Fibroblast of the aortic adventitia (primary cell): Measurements from ENCODE around the gene SLC45A3. TPM values are rescaled to one million over a fixed set of nuclear protein-coding genes. Genes with fewer than 3 reads are reported as not detected.

Source experiments
- DNase-seq: peaks from one replicate; pipeline ENCODE4 v3.0.0-alpha.2; 2010; ENCODE audit warnings: low read depth
- H3K4me3 ChIP-seq: 2 replicates; pipeline ENCODE4 v1.5.1; 2011; ENCODE audit warnings: low read depth, mild to moderate bottlenecking, control low read depth, low read length, moderate library complexity
- total RNA-seq: library from RNA; depleted of rRNA; stranded (reverse); fragments of >200 nt; gene quantifications from 2 replicates; pipeline ENCODE4 v1.2.3, GENCODE V29; 2012; ENCODE audit warnings: low replicate concordance
- TF ChIP-seq, protein P1 (sequence below): IDR thresholded peaks from 2 replicates; pipeline ENCODE4 v1.5.1; 2011; ENCODE audit warnings: mild to moderate bottlenecking, low read length, control low read depth, inconsistent platforms; ENCODE audit not compliant: insufficient read depth

The SLC45A3 gene
- total RNA-seq, 1 donor: 1.7 TPM

DNA sequence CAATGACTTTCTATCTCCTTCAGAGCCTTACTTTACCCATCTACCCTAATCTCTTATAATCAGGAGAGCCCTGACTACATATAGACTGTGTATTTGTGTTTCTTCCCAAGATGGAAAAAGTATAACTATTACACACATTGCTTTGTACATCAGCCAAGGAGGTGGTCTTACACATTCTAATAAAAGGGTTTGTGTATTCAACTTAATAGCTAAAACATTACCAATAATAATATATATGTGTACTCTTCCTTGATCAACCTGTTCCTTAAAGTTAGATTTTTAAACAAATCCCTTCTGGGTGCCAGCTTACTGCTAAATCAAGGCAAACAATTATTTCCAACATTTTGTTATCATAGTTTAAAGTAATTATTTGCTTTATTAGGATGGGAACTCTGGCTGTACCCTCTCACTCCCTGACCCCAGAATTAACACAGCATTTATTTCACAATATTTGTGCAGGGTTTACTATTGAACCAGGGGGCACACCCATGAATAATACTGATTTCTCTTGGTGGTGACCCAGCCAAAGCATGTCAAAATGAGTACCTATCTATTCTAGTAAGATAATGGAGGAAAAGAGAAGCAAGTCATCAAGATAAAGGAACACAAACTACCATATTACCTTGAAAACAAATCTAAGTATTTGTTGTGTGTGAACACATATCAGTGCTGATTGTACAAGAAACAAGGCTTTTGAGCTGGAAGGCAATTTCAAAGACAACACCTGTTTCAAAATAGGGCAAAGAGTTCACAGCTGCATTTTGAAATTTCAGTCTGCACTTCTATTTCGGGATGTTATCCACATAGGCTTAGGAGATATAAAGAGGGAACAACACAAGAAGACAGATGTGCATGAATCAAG is 30.1 kb upstream of the SLC45A3 start:
- no peak overlapping the region for H3K4me3 ChIP-seq
- TF ChIP-seq, protein P1, sequence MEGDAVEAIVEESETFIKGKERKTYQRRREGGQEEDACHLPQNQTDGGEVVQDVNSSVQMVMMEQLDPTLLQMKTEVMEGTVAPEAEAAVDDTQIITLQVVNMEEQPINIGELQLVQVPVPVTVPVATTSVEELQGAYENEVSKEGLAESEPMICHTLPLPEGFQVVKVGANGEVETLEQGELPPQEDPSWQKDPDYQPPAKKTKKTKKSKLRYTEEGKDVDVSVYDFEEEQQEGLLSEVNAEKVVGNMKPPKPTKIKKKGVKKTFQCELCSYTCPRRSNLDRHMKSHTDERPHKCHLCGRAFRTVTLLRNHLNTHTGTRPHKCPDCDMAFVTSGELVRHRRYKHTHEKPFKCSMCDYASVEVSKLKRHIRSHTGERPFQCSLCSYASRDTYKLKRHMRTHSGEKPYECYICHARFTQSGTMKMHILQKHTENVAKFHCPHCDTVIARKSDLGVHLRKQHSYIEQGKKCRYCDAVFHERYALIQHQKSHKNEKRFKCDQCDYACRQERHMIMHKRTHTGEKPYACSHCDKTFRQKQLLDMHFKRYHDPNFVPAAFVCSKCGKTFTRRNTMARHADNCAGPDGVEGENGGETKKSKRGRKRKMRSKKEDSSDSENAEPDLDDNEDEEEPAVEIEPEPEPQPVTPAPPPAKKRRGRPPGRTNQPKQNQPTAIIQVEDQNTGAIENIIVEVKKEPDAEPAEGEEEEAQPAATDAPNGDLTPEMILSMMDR: no peak
- DNase-seq: no peak

DNA sequence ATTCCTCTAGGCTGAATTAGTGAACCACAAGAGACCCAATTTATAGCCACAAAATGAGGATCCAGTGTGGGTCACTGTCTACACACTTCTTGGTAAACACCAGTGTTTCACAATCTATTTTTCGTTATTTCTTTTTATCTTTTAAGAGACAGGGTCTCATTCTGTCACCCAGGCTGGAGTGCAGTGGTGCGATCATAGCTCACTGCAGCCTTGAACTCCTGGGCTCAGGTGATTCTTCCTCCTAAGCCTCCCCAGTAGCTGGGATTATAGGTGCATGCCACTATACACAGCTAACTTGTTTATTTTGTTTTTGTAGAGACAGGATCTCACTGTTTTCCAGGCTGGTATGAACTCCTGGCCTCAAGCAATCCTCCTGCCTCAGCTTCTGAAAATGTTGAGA is 29.3 kb upstream of the SLC45A3 start:
- TF ChIP-seq, protein P1: no peak
- DNase-seq: no peak
- no peak overlapping the region for H3K4me3 ChIP-seq

DNA sequence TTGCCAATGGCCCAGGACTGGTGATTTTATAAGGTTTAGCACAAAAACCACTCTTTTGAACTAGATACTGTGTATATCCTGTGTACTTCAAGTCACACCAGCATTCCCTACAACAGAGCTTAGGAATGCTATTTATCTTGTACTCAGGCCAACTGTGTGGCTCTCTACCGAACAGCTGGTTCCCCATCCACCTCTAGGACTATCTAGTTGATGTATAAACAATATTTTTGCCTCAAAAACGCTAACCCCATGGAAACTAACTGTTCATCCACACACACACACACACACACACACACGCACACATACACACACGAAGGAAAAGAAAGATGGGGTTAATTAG is 28.7 kb upstream of the SLC45A3 start:
- no peak overlapping the region for H3K4me3 ChIP-seq
- TF ChIP-seq, protein P1: no peak
- peak; percentile 71 for DNase-seq

DNA sequence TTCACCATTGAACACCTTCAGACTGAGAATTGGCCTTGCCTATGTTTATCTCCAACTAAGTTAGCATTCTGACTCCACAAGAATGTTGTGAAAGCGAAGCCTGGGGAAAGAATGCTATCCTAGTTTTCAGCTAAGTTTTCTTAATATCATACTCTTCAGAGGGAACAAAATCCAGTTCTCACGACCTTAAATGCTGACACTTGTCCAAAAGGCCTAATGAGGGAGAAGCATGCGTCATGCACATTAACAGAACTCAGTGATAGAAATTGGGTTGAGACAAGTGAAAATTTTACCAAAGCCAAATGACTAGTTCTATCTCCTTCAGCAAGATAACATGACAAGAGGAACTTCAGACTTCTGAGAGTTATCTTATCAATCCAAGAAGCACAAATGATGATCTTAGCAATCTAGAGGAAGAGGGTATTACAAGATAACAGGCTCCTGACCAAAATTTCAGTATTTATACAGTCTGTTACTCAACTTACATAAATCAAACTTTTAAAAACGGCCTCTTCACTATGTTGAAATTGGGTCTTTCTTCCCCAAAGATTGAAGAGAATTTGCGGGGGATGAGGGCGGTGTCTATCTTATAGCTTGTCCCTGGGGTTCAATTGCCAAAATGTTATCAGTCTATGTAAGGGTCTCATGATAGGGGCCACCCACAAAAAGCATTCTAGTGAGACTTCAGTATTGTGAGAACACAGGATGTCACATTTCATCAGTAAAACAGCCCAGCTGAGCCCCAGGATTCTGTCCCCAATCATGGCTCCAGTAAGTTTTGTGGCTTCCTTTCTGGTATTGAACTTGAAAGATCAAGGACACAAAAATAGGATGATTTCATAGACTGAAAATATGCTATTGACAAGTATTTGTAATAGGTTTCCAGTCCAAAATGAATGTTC is 26.5 kb upstream of the SLC45A3 start:
- H3K4me3 ChIP-seq: no peak overlapping the region
- TF ChIP-seq, protein P1: no peak
- DNase-seq: peak; percentile 35

DNA sequence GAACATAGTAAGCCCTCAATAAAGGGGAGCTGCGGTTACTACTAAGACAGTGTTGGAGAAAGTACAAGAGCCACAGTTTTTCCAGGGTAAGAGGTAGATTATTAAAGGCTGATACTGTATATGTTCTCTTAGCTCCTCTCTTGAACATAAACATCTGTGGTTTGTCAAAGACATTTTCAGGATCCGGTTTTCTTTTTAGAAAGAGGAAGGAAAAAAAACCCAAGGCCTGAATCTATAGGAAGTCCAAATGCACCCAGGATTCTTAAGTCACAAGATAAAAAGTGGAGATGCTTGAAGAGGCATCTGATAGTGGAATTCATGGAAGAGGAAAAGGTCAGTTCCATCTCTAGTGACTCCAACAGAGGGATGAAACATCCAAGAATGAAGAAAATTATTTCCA is 24.6 kb upstream of the SLC45A3 start:
- DNase-seq: no peak
- no peak overlapping the region for H3K4me3 ChIP-seq
- TF ChIP-seq, protein P1: no peak

DNA sequence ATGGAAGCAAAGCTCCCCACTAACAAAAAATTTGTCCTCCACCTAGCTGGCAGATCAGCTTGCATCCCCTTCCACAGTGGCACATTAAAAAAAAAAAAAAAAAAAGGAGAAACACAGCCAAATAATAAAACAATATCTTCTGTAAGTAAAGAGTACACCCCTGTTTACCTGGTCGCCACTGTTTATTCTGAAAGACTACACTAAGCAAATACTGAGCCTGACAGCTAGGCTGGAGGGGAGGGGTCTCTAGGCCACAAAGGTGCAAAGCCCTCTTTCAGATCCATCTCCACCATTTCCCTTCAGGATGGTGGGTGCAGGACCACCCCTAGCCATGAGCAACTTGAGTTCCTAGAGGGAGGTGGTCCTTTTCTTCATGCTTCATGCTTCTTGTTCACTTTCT is 22.8 kb upstream of the SLC45A3 start:
- H3K4me3 ChIP-seq: no peak overlapping the region
- no peak for DNase-seq
- TF ChIP-seq, protein P1: no peak
